DMS53 (cell line): Measurements from ENCODE around the gene AFF2.

Experiments used
- DNase-seq: peaks from one replicate; lab custom pipeline; 2025; lab: John Stamatoyannopoulos, UW

Gene AFF2

DNA sequence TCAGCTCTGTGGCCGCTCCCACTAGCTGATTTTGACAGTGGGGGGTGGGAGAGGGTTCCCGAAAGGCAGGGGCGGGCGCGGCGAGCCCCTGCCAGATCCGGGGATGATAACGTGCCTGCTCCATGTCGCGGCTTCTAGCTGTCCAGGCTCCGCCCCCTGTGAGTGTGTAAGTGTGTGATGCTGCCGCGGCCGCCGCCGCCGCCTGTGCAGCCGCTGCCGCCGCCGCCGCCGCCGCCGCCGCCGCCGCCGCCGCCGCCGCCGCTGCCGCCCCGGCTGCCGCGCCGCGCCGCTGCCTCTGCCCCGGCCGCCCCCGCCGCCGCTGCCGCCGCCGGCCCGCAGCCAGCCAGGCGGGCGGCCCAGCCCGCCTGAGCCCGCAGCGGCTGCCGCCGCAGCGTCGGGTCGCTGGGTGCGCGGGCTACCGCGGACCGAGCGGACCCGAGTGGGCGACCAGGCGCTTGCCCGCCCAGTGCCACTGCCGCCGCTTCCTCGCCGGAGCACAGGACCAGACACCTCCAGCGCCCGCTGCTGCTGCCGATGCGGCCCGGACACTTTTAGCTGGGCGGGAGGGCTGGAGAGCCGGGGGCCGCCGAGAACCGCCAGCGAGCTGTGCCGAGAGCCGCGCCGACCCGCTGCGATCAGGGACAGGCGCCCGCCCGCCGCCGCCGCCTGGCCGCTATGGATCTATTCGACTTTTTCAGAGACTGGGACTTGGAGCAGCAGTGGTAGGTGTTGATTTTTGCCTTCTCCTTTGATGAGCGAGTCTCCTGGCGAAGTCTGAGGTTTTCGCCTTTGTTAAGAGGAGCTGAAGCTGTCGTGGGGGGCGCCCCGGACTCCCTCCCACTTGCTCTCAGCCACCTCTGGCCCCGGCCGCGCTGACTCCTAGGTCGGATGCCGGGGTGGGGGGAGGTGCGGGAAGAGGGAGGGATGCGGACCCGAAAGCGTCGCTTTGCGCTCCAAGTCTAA is at the start of gene AFF2:
TSS of gene AFF2 (plus strand) at position 195 of the 963 bp plus-strand sequence. CDS start at position 676, 481 bp downstream.
- peak; percentile 60 for DNase-seq

DNA sequence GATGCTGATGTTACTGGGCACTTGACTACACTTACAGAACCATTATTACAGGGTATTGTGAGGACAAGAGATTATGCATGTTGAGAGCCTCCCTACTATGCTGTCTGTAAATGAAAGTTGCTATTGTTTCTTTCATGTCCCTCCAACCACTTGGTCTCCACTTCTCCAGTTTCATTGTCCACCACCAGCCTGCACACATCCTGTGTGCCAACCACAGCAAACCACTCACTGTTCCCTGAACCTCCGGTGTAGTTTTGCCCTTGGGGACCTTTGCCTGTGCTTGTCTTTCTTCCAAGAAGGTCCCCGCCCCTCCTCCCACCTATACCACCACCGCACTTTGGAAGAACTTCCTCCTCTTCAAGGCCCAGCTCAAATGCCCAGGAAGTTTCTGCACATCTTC is 43.1 kb upstream of the AFF2 start:
- DNase-seq, result no peak

DNA sequence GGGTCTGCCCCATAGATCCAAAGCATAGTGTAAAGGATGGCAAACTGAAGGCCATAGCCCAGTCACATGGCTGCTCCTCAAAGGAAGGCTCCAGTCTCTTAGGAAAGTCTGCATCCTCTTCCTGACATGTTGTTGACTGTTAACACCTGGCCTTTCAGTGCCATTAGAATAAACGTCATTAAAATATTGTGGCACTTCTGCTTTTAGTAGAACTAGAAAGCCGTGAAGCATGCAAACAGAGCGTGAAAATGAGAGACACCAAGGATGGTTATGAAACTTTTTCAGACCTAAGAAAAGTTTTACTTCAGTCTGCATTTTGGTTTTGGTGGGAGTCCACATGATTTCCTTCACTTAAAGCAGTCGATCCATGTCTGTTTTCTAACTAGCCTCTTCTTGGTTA is 41.1 kb upstream of the AFF2 start:
- no peak for DNase-seq

- DNase-seq, result peak; percentile 18
These were observed 34.1 kb upstream of the AFF2 start for GRCh38 chrX:148466292-148466691.

DNA sequence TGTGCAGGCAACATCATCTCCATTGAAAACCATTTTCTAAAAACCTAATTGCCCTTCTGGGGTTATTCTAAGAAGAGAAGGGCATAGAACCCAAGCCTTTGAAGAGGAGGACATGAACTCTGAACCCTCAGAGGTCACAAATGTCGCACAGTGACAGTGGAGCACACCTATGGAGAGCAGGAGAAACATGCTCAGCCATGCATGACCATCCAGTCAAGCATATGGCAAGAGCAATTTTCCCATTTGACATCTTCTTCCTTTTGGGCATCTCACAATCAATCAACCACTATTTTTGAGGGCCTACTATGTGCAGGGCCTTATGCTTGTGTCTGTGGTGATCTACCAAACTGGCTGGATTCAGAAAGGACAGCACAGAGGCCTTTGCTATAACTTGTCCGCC is 30.1 kb upstream of the AFF2 start:
- no peak for DNase-seq

- DNase-seq, result no peak
These were observed 26.4 kb upstream of the AFF2 start for GRCh38 chrX:148474030-148474429.

DNA sequence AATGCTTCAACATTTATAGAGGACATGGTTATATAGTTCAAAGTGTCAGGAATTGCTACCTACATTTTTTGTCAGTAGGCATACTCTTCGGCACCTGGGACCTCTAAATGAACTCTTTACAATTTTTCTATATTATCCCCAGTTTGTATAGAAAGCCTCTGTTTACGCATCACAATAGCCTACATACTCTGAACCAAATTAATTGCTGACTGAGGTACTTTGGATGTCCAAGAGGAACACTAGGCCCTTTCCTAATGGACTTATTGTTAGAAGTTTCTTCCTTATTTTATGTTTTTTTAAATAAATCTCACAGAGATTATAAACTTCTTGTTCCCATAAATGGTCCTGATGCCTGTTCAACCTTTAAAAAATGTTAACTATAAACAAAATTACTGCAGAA is 8.4 kb upstream of the AFF2 start:
- DNase-seq, result no peak

- DNase-seq, result no peak
These were observed 5.2 kb upstream of the AFF2 start for GRCh38 chrX:148495176-148495575.

DNA sequence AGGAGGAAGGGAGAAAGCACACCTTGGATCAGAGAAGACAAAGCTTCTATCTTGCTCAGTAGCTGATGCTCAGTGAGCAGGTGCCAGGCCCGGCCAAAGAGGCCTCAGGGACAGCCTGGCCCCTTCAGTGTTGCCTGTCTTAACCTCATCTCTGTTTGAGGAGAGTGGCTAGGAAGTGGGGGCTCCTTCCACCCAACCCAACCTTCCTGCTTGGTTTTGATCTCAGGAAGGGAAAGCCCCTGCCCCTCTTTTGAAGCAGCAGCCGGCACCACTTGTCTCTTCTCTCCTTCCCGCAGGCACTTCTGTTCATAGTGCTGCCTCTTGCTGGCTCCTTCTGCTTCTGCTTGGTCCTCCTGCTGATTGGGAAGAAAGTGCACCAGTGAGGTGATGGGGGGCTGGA is 2.4 kb upstream of the AFF2 start:
- no peak for DNase-seq

DNA sequence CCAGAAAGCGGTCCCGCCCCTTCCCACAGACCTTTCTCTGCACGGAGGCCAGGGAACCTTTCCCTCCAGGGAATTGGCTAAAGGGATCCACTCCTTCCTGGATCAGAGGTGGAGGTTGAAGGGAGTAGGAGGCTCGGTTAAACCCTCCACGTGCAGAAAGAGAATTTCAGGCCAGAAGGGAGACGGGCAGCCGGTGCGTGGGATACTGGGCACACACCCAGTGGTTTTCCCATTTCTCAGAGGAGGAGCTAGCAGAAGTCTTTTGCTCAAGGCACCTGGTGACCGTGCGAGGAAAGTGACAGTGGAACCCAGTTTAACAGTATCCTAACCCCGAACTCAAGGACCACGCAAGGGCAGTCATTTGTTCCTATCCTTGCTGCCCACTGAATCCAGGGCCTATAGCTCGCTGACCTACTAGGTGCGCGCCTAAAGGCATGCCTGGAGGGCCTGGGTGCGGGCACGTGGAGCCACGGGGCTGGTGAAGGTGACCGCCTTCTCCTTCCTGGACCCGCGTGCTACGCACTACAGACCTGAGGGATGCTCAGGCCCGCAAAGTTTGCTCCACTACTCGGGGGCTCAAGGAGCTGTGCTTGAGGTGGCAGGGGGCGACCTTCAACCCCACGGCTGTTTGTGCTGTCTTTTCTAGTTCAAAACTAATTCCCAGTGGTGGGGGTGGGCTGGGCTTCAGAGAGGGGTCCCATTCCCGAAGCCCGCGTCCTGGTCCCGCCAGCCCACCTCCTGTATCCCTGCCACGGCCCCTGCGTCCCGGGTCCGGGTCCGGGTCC is 587 bp upstream of the AFF2 start:
- DNase-seq, result no peak

DNA sequence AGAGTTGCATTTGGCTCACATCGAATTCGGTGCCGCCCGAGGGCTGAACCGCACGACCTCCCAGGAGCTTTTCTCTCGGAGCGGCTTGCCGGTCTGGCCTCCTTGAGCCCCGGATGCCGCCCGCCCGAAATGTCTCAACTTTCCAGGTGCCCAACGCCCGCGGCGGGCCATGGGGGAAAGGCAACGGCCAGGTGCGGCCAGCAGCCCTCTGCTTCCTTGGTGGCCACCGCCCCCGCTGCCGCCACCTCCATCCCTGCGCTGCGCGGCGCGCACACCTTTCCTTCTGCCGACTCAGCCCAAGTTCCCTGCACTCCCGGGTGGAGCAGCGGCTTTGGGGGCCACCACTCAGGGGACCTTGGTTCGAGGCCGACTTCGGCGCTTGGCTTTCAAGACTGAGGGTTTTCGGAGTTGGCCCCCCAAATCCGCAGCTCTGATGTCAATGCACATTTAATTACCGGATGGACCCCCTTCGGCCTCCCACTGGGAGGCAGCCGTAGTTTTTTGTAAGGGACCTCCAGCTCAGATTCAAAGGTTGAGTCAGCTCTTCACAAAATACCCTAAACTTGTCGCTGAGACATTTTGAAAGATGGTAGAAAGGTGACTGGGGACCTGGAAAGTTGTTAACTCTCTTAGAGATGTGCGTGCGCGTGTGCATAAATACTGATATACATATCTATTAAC is 1.1 kb downstream of the AFF2 start:
- no peak for DNase-seq

- no peak for DNase-seq
These were observed 4.1 kb downstream of the AFF2 start for GRCh38 chrX:148504506-148504905.

DNA sequence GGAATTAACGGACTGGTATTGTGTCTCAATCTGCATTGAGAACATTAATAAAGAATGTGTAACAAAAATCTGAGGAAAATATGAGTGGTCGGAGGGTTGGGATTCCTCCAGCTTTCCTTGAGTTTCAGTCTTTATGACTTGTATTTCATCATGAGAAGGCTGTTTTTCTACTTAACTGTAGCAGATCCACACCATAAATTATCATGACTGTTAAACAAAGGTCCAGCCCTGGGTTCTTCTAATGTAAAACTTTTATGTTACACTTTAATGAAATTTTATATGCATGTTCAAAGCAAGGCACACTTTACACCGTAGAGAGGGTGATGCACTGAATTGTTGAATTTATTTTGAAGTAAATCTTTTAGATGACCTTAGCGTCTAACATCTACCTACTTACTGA is 7.0 kb downstream of the AFF2 start:
- no peak for DNase-seq

DNA sequence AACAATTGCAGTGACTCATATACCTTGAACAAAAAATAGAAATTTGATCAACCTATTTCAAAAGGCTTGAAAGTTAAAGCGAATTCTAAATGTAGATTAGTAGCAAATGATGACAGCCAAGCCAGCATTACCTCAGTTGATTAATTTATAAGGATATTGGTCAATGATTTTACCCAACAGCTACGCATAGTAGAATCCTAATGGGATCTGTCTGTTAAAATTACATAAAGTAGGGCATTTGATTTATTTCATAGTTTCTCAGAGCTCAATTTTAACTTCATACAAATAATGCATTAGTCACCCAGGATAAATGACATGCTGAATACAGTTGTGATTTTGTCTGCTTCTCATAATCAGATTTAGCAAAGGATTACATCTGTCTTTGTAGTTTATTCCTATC is 12.0 kb downstream of the AFF2 start:
- DNase-seq, result peak; percentile 32

DNA sequence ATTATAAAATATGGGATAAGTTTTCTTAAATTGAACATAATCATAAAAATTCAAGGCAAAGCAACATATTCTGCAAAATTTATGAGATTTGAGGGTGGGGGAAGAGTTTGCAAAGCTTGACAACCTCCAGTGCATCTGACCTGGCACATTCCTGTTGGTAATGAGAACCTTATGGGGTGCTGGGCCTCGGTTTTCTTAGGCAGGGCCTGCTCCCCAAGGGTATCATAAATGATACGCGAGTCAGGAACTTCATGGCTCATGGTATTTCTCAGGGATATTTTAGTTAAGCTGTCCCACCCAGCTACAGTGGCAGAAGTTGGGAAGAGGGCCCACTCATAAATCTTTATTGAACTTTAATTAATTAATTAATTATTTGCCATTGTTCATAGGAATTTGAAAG is 13.2 kb downstream of the AFF2 start:
- no peak for DNase-seq

DNA sequence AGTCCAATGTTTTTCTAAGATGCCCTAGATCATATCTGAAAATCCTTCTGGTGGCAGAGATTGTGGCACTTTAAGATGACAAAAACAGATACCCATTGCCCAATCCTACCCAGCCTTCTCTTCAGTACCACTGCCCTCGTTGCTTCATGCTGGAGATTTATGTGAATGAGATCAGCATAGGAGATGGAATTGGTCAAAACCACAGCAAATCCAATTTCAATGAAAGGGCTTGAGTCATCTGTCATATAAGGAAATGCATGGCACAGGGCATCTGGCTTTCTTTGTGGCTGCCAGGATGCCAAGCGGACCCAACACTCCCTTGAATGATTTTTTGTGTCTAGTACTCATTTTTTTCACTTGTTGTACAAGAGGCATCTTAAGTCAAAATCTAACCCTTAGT is 16.8 kb downstream of the AFF2 start:
- peak; percentile 2 for DNase-seq

DNA sequence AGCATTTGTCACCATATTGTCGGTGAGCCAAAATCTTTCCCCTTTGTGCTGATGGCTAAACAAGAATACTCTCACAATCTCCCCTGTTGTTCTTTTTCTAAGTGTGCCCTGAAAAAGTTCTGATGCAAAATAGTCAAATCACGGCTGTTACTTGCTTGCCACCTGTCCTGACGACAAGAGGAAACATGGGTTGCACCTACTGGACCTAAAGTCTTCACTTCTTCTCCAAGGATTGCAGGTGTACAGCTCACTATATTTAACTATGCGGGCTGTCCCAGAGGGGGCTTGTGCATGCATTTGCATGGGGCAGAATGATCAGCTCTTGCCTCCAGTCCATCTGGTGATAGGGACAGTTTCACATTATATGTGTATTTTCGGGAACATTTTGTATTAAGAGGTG is 21.6 kb downstream of the AFF2 start:
- DNase-seq, result no peak

- no peak for DNase-seq
These were observed 23.1 kb downstream of the AFF2 start for GRCh38 chrX:148523303-148524080.

- DNase-seq, result peak; percentile 55
These were observed 30.2 kb downstream of the AFF2 start for GRCh38 chrX:148530464-148531077.

DNA sequence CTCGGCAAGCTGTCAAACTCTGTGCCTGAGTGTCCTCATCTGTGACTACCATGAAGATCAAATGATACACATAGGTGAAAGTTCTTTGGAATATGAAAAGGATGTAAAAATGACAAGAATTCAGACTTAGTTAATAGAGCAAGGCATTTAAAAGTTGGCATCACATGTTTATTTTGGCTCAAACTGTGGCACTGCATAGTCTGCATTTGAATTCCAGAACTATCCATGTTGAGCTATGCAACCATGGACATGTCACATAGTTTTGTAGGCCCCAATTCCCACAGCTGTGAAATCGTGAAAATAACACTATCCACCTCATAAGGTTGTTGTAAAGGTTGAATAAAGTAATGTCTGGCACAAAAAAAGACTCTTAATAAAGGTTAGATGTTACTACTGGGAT is 33.9 kb downstream of the AFF2 start:
- no peak for DNase-seq

DNA sequence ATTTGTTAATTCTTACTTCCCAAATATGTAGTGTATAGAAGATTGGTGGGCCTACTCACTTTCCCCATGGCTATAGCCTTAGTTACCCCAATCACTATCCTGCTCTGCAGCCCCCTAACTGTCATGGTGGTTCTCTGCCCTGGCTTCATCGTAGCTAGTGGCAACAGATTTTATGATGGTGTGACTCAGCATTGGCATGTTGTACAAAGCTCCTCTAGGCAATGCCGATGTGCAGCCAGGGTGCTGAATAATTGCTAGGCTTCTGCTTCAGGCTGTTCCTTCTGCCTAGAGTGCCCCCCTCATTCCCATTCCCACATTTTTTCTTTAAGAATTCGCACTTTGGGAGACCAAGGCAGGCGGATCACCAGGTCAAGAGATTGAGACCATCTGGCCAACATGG is 35.2 kb downstream of the AFF2 start:
- DNase-seq, result no peak
